Endometrial microvascular endothelial cells (primary cell): ENCODE data around the gene STC2. TPM values are rescaled to one million over a fixed set of nuclear protein-coding genes. Genes with fewer than 3 reads are reported as not detected.

Experiments
- in situ Hi-C: cut with HindIII; loops from 2 replicates; pipeline ENCODE4 v1.10.0; 2017; ENCODE audit warnings: low sequenced_read_pairs, low pct_unique_long_range_greater_than_20kb; ENCODE audit errors: inconsistent ontology term
- total RNA-seq: library from RNA; depleted of rRNA; stranded (reverse); fragments of >200 nt; gene quantifications from one replicate; pipeline ENCODE4 v1.2.3, GENCODE V29; 2015; ENCODE audit errors: inconsistent ontology term

Gene STC2
- total RNA-seq, 1 donor from 2014 or later, result 48.3 TPM

DNA sequence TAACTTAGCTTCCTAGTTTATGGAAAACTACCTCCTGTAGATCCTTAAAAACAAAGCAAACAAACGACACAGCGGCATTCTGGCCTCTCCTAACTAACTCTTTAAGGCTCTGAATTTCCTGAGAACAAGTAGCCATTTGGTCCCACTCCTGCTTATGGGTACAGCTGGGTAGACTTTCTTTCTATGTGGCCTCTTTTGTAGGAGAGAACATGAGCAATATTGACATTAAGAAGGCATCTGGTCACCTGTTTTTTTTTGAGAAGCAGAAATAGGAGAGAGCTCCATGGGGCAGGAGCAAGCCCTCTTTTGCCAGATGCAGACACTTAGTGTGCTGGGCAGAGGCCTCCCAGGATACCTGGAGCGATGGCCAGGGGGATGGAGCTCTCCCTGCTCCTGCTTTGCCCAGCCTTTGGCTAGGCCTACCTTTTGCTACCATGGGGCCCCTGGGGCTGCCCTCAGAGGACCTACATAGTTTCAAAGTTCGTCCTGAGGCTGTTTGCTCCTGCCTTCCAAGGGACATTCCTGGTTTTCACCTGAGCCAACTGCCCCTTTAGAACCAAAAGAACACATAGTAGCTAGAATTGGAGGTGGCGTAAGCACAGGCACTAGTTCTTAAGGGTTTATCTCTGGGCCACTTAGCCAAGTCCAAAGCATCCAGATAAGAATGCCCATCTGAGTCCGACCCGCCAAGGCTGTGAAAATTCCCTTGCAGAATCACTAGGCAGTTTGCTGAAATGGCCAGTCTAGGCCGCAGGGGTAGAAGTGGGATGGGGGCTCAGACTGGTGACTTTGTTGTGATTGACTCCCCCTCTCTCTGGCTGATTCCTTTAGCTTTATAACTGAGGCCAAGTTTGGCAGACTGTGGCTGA, 2.4 kb upstream of the STC2 start:
- in situ Hi-C loops, result no loop called here

DNA sequence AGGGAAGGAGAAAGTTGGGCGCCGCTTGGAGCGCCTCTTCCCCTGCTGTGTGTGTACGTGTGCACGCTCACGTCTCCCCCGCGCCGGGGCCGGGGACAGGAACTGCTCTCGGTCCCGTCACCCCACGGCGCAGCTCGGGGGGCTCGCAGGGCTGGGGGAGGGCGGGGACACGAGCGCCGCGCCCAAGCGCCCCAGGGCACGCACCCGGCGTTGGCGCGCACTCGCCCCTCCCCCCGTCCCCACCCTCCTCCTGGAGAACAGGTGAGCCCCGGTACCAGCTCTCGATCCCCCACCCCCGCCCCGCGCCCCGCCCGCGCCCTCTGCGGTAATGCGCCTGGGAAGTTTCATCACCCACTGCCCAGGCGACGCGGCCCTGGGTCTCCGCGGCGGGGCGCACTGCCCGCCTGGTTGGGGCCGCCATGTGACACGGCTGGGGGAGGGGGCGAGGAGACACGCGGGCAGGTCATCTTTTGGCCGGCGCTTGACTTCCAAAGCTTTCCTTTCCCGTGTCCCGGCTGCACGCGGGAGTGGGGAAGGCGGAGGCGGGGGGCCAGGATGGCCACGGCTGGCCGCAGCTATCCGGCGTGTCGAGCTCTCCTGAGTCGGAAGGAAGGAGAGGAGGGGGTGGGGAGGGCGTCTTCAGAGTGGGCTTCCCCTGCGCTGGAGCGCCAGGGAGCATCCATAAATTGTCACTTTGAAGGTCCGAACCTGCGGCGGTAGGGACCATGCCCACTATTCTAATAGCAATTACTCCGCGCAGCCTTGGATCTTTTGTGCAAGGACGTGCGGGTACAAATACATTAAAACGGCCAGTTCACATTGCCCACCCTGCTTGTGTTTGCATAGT, 1.5 kb upstream of the STC2 start:
- in situ Hi-C loops, result no loop called here

DNA sequence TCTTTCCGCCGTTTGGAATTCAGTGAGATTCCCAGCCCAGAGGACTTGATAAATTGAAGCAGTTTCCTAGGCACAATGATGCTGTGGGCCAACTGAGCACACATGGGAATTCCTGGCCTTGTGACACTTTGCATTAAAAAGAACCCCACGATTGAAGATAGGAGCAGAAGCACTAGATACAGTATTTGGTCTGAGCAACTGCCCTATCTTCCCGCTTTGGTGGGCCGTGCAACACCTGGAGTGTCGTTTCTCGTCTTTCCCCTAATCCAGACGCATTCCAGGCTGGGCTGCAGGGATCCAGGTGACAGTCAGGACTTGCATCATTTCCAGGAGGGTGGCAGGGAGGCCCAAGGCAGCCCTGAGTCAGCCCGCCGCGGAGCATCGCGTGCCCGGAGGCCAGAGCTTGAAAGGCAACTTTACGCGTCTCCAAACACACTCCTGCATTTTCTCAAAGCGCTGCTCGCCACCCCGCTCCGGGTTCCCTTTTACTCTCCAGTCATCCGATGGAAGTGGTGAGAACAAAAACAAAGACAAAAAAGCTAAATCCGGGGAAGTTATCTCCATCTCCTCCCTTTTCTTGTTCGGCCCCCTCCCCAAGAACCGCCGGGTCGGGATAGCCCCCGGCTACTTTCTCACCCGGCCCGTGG, 753 bp upstream of the STC2 start:
- in situ Hi-C loops, result no loop called here

DNA sequence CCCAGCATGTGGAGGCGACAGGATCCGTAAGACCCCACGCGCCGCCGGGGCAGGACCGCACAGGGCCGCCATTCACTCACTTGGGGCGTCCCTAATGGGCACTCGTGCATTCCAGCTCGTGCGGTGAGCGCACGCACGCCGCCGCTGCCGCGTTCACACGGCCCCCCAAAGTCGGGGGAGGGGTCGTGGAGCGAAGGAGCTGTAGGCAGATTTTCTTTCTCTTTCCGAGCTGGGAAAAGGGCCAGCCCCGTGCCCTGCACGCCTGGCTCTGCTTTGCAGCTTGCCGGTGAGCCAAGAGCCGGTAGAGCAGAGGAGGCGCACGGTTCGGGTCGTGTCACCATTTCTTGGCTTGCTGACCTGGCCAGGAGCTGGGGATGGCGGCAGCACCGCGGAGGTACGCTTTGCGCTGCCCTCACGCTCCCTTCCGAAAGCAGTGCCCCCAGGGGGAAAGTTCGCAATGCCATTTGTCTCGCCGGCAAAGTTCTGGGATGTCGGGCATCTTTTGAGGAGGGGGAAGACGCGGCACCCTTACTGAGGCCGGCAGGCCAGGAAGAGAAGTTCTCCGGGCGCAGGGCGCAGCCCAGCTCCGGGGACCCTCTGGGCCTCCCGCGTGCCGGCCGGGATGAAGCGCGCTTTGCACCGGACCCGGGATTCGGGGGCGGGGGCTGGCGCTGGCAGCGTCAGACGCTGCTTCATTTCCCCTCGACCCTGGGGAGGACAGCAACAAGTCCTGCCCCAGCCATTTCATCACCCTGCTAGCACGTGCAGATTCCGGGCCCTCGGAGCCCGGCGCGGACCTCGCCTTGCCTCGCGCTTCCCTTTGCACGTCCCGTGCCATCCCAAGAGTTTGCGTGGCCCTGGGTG, 898 bp downstream of the STC2 start:
- in situ Hi-C loops, result no loop called here

DNA sequence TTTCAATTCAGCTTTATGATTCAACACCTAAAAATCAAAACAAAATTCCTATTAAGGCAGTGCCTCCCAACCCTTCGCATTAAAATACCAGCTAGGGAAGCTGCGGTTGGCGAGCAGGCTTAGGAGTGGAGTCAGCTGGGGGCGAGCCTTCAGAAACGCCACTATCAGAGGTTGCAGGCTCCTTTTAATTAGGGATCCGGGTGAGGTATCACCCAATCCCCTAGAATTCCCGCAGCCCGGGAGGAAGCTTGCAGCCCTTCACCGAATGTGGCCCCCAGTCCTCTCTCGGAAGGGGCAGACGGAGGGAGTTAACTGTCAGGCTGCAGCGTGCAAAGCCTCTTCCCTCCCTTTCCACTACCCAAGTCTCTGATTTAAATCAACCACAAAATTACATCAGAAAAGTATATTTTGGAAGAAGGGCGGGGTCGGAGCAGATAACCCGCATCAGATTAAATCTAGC, 1.7 kb downstream of the STC2 start:
- in situ Hi-C loops, result no loop called here

DNA sequence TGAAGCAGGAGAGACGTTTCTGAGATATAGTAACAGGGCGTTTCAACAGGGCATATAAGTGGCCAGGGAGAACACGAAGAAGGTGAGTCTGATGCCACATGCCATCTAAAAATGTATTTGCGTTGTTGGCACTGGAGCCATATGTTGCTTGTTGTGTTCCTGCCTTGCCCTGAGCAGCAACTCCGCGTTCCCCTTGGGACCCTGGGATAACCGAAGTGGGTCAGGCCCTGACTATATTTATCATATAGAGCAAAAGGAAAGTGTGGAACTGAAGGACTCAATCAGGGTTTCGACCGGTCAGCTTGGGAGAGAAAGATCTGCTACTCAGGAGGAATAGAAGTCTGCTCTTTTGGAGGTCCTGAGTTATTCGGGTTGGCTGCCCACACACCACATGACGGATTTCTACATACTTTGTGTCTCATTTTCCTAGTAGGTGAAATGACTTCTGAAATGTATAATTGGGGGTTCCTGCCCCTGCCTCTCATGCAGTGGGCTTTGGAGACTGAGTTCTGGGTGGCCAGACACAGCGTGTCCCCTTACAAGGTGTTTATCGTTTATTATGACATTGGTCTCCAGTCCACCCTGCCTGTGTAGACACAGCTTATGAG, 3.0 kb downstream of the STC2 start:
- in situ Hi-C loops, result no loop called here

DNA sequence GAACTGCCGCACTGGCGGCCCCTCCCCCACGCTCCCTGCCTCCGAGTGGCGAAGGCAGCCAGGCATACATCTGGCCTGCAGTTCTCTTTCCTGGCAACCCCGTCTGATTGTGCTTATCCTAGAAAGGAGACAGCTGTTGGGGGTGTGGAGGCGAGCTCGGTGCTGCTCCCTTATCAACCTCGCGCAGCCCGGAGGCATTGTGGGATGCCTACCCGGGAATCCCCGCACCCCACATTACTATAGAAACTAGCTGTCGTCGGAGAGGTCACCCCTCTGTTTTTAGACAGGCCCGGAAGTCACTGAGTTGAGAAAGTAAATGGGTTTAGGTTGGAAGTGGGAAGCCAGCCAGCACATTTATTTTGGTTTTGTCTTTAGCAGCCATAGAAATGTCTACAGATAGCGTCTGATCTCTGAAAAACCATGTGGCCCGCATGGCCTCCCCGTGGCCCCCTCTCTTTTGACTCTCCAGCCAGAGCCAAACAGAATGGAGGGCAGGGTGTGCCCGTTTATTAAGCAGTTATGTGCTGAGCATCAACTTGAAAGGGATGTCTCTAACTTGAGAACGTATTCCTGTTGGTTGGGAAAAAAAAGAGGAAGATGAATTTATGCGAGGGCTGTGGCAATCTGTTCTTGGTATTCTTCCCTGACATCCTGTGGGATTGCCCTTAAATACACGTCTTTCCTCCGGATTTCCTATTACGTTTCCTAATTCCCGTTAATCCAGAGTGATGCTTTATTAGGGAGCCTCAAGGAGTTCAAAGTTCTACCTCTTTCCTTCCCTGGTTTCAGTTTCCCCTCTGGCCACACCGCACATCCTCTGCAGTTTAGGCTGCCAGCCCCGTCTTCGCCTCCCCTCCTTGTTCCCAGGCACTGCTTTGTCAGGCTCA, 3.9 kb downstream of the STC2 start:
- in situ Hi-C loops, result no loop called here

DNA sequence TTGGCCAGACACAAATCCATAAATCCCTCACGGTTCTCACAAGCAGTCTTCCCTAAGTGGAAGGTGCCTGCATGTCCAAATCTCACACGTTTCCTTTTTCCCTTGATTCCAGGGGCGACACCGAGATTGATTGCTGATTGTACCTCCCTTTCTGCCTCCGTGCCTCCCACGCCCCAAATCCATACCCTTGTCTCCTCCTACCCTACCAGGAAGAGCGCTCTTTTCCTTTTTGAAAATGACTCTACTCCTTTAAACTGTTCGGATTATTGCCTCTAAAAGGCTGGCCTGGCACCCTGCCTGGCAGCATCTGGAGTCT, 4.5 kb downstream of the STC2 start:
- in situ Hi-C loops, result no loop called here

DNA sequence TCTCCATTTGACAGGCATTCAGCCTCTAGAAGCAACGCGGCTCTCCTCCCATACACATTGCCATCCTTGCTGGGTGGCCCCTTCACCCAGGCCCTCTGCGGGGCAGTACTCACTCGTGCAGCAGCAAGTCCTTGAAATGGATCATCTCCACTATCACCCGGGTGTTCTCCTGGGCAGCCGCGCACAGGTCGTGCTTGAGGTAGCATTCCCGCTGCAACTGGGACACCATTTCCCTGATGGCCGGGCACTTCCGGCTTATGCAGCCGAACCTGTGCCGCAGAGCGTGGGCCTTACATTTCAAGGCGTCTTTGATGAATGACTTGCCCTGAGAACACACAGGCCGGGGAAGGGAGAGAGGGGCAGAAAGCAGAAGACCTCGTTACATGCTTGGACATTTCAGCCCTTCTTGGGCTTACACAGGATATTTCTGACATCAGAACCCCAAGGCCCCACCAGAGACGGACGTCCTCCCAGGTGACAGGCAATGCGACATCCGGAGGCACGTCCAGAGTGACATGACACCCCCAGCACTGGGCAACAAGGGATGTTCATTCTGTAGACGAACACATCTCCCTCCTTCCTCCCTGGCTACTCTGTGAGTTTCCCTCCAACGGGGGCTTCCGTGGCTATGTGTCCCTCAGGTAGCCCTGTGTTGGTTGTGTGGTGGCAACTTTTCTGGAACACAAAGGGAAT, 5.0 kb downstream of the STC2 start:
- in situ Hi-C loops, result no loop called here

DNA sequence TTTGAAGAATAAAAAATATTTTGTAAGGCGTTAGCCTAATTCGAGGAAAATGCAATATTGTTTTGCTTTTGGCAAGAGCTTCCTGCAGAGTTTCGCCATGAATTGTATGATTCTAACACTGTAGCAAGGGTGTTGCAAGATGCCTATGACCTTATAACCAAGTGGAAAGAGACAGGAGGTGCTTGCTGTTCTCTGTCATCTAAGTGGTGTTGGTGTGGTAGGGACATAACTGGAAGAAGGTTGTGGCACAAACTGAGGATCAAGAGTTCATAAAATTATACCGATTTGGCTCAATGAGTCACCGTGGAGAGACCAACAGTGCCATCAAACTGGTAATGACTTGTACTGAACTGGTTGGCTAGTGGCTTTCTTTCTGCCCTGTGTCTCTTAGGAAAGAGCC, 6.3 kb downstream of the STC2 start:
- in situ Hi-C loops, result no loop called here

DNA sequence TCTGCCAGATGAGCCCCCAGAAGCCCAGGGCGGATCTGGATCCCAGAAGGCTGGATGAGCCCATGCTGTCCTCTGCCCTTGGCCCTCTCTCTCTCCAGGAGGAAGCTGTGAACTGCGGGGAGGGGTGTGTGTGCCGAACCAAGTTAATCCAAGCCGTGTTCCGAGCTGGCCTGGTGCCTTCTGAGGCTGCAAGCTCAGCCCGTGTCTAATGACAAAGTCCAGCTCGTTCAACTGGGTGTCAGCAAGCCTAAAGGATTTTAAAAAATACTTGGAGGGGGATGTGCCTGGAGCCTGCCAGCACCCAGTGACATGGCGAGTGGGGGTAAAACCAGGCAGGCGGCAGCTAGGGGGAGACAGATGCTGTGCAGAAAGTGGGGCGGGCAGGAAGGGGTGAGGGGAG, 8.0 kb downstream of the STC2 start:
- in situ Hi-C loops, result no loop called here

DNA sequence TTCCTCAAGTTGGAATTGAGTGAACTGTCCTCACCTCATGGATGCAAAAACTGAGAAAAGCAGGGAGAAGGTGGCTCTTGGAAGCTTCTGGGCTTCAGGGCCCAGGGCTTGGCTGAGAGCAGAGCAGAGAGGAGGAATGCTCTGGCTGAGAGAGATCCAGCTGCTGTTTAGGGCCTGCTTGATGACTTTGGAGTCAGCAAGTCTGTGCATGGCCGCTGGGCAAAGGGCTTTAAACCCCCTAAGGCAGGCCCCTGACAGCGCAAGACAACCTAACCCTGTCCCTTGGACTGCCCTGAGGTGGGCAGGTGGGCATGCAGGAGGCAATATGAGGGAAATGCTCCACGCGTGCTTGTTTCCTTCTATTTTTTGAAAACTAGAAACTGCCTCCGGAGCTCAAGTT, 8.6 kb downstream of the STC2 start:
- in situ Hi-C loops, result no loop called here

DNA sequence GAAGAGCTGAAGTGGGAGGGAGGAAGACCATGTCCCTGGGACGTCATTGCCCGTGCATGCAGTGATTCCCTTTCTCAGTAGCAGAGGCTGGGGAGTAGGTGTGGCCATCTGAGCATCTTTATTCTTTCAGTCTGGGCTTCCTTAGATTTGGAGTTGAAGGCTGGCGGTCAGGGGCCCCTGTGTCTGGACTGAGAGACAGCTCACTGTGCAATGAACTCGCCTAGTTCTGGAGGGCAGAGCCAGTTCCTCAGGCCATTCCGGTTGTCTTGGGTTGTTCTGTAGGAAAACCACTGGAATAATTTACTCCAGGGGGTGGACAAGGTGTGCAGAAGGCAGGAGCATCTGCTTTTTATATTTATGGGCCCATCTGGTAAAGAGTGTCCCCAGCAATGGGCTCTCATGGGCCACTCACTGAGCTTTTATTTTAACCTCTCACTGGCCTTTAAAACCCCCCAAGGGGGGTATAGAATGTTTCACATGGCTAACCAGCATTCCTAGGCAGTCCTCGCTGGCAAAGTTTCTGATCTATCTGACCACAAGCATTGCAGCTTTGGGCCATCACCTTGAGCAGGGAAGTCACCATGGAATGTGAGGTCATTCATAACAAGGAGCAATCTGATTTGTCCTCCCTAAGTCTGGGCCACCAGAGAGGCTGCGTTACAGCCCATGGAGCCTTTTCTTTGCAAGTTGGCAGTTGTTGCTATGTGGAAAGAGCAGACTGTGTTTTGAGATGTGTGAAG, 9.2 kb downstream of the STC2 start:
- in situ Hi-C loops, result no loop called here

DNA sequence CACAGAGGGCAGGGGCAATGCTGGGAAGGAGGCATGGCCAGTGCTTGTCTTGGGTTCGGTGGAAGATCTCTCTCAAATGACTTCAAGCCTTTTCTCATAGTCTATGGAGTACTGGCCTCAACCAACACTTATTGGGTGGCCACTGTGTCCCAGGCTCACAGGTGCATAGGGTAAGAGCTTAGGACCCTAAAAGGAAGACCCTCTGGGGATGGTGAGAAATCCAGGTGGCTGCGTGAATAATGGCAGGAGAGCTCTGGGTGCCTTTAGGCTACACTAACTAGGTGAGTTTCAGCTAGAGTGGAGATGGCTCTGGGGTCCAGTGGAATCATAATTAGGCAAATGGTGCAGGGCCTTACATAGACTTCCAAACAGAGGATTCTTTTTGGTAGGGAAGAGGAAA, 9.9 kb downstream of the STC2 start:
- in situ Hi-C loops, result no loop called here

DNA sequence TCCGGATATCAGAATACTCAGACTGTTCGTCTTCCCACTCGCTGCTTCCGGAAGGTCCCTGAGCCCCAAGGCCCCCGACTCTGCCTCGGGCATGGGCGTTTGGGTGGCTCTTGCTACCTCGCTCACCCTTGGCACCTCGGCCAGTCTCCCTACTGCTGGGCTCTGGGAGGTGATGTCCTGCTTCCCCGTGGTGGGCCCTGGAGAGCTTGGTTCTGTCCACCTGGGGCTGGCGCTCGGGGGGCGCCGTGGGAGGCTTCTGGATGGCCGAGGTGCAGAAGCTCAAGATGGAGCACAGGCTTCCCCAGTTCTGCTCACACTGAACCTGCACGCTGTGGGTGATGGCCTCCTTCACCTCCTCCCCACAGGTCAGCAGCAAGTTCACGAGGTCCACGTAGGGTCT, 10.4 kb downstream of the STC2 start:
- in situ Hi-C loops, result no loop called here

DNA sequence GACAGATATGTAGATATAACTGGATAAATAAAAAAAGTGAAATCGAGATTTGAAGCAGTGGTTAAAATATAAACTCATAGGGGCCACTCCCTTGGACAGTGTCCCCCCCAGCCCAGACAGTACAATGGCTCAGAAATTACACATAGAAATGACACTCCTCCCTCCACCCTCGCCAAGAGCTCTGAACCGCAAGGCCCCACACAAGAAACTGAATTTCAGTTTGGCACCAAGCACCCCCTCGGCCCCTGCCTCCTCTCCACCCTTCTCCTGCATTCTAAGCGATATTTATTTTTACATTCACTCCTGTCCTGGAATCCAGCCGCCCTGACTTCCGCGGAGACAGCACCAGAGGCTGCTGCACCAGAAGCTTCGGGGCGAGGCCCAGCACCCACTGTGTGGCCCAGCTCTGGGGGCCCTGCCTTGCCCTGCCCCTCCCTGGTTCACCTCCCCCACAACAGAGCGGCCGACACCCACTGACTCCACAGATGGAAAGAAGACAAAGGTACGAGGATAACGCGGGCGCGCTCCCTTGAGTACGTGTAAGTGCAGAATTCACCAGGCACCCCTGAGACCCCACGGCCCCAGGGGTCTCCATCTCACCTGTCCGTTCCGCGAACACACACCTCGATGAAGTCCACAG, 11.0 kb downstream of the STC2 start:
- in situ Hi-C loops, result no loop called here
